ENCODE results near the gene VPS37D. TPM values are rescaled to one million over a fixed set of nuclear protein-coding genes. Genes with fewer than 3 reads are reported as not detected.

Gene VPS37D
- total RNA-seq, 1 donor from 2014 or later: 9.8 TPM

DNA sequence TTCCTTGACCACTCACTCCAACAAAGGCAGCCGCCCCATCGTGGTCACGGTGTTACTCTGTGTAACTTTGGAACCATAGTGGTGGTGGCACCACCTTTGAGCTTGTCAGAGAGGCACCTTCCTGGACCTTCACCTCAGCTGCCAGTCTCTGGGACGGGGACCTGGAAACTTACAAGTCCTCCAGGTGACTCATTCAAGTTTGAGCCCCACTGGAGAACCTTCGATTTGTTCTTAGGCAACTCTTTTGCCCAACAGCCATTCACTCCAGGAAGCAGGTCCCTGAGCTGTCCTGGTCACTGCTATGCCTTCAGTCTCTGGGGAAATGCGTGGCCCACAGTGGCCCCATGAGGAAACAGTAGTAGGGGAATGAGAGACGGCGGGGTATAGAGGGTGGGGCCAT, 34.6 kb downstream of the VPS37D start:
- Mint-ChIP-seq H3K4me1 (ENCODE audit: unreplicated experiment) (no peaks in the 10 kb centered on the region), H3K27me3 (ENCODE audit: unreplicated experiment) (peaks cover 12% of the 10 kb centered on the region), H3K36me3 (ENCODE audit: low read depth, unreplicated experiment) (peaks cover 13% of the 10 kb centered on the region), H3K27ac (ENCODE audit: unreplicated experiment) (peak overlapping the region; percentile 67), H3K4me3 (ENCODE audit: unreplicated experiment) (no peak overlapping the region), H3K9me3 (ENCODE audit: unreplicated experiment) (no peaks in the 10 kb centered on the region)
- TF ChIP-seq, protein P1, sequence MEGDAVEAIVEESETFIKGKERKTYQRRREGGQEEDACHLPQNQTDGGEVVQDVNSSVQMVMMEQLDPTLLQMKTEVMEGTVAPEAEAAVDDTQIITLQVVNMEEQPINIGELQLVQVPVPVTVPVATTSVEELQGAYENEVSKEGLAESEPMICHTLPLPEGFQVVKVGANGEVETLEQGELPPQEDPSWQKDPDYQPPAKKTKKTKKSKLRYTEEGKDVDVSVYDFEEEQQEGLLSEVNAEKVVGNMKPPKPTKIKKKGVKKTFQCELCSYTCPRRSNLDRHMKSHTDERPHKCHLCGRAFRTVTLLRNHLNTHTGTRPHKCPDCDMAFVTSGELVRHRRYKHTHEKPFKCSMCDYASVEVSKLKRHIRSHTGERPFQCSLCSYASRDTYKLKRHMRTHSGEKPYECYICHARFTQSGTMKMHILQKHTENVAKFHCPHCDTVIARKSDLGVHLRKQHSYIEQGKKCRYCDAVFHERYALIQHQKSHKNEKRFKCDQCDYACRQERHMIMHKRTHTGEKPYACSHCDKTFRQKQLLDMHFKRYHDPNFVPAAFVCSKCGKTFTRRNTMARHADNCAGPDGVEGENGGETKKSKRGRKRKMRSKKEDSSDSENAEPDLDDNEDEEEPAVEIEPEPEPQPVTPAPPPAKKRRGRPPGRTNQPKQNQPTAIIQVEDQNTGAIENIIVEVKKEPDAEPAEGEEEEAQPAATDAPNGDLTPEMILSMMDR (IDR thresholded peaks at IDR 0.05; ENCODE audit: unreplicated experiment): no peak
- DNase-seq (ENCODE audit: low spot score): no peak

DNA sequence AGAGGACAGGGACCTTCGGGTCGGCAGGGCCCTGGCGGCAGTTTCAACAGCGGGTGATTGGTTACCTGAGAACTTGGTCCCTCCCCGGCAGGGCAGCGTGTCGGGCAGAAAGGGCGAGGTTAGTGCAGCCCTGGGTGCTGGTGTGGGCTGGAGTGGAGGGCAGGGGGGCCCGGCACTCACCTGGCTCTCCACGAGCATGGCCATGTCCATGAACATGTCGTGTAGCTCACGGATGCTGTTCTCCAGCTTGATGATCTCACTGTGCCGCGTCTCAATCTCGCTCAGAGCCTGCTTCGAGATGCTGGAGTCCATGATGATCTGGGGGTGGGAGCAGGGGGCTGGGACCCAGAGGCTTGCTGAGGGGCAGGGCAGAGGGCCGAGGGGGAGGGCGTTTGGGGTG, 35.0 kb downstream of the VPS37D start:
- Mint-ChIP-seq H3K27me3 (ENCODE audit: unreplicated experiment) (peaks cover 10% of the 10 kb centered on the region), H3K4me3 (ENCODE audit: unreplicated experiment) (no peak overlapping the region), H3K4me1 (ENCODE audit: unreplicated experiment) (no peaks in the 10 kb centered on the region), H3K27ac (ENCODE audit: unreplicated experiment) (no peak overlapping the region), H3K9me3 (ENCODE audit: unreplicated experiment) (no peaks in the 10 kb centered on the region), H3K36me3 (ENCODE audit: low read depth, unreplicated experiment) (peaks cover 11% of the 10 kb centered on the region)
- no peak for DNase-seq (ENCODE audit: low spot score)
- TF ChIP-seq, protein P1 (IDR thresholded peaks at IDR 0.05; ENCODE audit: unreplicated experiment): no peak

DNA sequence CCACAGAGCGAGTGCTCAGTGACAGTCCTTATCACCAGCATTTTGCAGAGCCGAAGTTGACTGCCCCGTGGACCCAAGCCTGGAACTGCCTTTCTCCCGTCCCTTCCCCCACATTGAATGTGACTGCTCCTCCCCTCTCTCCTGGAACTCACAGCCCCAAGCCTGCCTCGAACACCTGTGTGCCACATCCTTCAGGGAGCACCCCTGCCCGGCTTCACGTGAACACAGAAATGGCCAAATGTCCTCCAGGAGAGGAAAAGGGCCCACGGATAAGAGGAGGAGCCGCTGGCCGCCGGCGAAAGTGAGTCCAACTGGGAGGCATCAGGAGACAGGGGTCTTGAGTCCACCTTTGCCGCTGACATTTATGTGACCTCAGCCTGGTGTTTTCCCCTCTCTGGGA, 35.6 kb downstream of the VPS37D start:
- no peak overlapping the region for H3K4me3 Mint-ChIP-seq (ENCODE audit: unreplicated experiment)
- TF ChIP-seq, protein P1 (IDR thresholded peaks at IDR 0.05; ENCODE audit: unreplicated experiment): no peak
- no peak overlapping the region for H3K27ac Mint-ChIP-seq (ENCODE audit: unreplicated experiment)
- peaks cover 10% of the 10 kb centered on the region for H3K27me3 Mint-ChIP-seq (ENCODE audit: unreplicated experiment)
- peaks cover 11% of the 10 kb centered on the region for H3K36me3 Mint-ChIP-seq (ENCODE audit: low read depth, unreplicated experiment)
- H3K9me3 Mint-ChIP-seq (ENCODE audit: unreplicated experiment): no peaks in the 10 kb centered on the region
- no peak for DNase-seq (ENCODE audit: low spot score)
- H3K4me1 Mint-ChIP-seq (ENCODE audit: unreplicated experiment): no peaks in the 10 kb centered on the region

DNA sequence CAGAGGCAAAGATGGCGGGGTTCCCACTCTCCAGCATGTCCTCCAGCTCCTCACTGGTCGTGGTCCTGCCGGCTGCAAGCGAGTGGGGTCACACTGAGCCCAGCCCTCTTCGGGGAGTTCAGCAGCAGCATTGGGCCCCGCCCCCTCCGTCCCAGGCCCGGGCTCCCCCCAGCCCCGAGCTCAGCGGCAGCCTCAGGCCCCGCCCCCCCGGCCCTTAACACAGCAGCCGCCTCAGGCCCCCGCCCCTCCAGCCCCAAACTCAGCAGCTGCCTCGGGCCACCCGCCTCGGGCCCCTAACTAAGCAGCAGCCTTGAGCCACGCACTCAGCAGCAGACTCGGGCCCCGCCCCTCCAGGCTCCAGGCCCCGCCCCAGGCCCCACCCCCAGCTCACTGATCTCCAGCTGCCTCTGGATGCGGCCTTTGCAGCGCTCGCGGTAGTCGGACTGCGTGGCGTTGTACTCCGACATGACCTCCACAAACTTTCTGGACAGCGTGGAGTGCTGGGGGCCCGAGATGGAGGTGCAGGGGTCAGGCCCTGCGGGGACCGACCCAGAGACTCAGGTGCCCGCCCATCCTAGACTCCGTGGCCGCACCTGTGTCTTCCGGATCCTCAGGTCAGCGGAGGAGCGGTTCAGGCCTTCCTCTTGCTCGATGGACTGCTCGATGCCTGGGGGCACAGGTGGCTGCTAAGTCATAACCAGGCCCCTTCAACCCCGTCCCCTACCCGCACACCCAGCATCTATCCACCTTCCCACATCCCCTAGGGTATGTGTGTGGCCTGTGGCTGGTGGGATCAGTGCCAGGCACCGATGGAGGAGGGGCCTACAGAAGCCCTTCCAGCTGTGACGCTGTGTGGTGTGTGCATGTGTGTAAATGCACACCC, 36.4 kb downstream of the VPS37D start:
- Mint-ChIP-seq H3K4me1 (ENCODE audit: unreplicated experiment) (no peaks in the 10 kb centered on the region), H3K27me3 (ENCODE audit: unreplicated experiment) (peaks cover 8% of the 10 kb centered on the region), H3K36me3 (ENCODE audit: low read depth, unreplicated experiment) (peaks cover 11% of the 10 kb centered on the region), H3K27ac (ENCODE audit: unreplicated experiment) (no peak overlapping the region), H3K4me3 (ENCODE audit: unreplicated experiment) (no peak overlapping the region), H3K9me3 (ENCODE audit: unreplicated experiment) (no peaks in the 10 kb centered on the region)
- peak; percentile 61 for DNase-seq (ENCODE audit: low spot score)
- TF ChIP-seq, protein P1 (IDR thresholded peaks at IDR 0.05; ENCODE audit: unreplicated experiment): no peak

Measured in endothelial cell (in vitro differentiated cells).